GM10266 (cell line): ENCODE measurements around the gene RBP2.

Source experiments
- DNase-seq: peaks from one replicate; pipeline ENCODE4 v3.0.0; 2012; ENCODE audit errors: extremely low spot score
- TF ChIP-seq, protein P1 (sequence below): IDR thresholded peaks from 2 replicates; pipeline ENCODE4 v1.5.1; 2012; ENCODE audit warnings: mild to moderate bottlenecking, low read depth; ENCODE audit not compliant: control insufficient read depth, insufficient read depth; ENCODE audit errors: missing control alignments

RBP2 gene

DNA sequence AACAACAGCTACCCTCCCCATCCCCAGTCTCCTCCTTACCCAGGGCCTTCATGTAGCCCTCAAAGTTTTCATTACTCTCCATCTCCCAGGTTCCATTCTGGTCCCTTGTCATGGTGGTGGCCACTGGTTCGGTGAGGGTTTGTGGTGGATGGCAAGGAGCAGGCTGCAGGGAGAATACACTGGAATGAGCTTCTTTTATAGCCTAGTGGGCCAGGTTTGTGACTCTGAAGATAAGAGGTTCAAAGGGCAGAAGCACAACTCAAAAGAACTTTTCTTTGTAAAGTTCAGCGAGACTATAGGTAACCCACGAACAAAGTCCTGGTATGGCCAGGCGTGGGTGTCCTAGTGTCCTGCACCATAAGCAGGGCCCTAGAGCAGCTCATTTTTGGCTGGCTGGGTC is at the start of gene RBP2:
Gene RBP2, minus strand, starts transcription at position 169 of the 400 bp plus-strand sequence. Its CDS starts 57 bp downstream, at position 112.
- DNase-seq: no peak
- TF ChIP-seq, protein P1, sequence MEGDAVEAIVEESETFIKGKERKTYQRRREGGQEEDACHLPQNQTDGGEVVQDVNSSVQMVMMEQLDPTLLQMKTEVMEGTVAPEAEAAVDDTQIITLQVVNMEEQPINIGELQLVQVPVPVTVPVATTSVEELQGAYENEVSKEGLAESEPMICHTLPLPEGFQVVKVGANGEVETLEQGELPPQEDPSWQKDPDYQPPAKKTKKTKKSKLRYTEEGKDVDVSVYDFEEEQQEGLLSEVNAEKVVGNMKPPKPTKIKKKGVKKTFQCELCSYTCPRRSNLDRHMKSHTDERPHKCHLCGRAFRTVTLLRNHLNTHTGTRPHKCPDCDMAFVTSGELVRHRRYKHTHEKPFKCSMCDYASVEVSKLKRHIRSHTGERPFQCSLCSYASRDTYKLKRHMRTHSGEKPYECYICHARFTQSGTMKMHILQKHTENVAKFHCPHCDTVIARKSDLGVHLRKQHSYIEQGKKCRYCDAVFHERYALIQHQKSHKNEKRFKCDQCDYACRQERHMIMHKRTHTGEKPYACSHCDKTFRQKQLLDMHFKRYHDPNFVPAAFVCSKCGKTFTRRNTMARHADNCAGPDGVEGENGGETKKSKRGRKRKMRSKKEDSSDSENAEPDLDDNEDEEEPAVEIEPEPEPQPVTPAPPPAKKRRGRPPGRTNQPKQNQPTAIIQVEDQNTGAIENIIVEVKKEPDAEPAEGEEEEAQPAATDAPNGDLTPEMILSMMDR: no peak

DNA sequence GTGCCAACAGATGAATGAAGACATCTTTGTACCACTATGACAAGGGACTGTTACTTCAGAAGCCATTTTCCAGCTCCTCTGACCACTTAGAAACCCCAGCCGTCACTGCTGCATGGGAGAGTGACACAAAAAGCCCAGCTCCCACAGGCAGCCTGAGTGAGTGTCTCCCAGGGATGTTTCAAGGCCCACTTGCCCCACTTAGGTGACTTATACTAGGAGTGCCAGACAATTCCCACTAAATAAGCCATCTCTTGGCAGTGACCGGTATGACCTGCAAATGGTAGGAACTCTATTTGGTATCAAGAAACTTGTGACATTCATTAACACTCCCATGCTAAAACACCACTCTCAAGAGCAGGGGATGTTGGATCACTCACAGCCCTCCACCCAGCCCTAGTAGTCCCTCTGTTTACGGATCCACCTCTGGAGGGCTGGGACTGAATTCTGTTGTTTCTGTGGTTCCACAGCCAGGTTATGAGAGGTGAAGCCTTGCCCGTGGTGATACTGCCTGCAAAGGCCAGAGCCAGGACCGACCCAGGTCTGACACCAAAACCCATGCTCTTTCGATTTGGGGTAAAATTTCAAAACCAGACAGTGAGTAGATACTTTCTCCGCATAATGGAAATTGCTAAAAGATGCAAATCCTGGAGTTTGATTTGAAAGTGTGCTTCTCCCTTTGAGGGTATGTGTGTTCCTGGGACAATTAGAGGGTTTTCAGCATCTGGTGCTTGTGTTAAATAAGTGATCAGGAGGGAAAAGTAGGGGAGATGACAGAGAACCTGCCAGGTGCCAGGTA is 48.7 kb upstream of the RBP2 start:
- TF ChIP-seq, protein P1: no peak
- no peak for DNase-seq

DNA sequence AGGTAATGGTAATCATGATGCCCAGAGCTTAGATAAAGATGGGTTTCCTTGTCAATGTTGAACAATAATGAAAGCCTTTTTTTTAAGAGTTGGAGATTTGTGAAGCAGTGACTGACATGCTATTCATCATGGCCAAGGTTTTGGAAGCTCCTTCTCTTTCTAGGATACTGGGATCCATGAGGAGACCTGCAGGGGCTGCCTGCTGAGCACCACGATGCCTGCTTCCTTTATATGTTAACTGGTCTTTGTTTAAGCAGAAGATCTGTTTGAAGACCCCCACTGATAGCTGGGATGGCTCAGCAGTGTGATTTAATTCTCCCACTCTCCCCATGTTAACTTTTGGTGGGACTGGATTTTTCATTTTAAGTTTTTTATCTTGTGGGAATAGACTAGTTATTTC is 47.4 kb upstream of the RBP2 start:
- TF ChIP-seq, protein P1: no peak
- no peak for DNase-seq

DNA sequence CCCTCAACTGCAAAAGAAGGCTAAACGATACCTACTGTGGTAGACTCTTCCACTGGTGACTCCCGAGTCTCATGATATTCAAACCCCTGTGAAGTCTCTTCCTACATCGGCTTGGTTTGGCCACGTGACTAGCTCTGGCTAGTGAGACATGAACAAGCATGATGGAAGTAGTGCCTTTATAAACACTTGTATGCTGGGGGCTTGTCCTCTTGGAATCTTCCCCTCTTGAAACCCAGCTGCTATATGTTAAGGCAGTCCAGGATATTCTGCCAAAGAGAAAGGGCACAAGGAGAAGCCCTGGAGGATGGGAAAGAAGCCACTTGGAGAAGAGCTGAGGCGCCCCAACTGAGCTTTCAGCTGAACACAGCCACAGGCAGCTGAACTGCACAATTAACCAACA is 46.9 kb upstream of the RBP2 start:
- no peak for DNase-seq
- TF ChIP-seq, protein P1: no peak

DNA sequence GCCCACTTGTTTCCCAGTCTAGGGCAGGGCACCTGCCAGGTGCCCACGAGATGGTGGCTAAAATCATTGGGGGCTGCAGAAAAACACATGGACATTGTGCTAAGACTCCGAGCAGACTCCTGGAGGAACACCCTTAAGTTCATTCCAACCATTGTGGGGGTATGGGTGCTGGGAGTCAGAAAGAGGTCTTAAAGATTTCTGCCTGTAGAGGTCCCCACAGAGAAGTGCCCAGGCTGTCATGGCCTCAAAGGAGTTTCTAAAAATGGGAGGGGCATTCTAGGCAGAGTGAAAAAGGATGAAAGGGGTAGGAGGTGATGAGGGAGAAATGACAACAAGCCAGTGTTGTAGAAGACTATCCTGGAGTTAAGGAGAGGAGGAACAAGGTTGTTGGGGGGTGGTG is 46.1 kb upstream of the RBP2 start:
- DNase-seq: no peak

DNA sequence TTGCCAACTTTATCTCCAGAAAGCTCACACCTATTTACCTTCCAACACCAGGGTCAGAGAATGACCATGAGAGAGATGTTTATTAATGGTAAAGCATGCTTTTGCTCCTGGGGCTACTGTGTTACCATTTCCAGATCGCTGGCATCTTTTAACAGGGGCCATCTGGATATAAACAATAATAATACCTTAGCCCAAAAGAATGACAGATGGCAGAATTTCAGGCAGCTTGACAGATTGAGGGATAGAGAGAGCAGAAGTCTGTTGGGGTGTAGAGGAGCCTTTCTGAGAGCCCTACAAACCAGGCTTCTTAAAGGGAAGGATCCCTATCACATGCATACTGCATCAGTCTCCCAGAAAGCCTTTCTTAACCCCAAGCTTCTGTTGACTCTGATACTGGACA is 45.5 kb upstream of the RBP2 start:
- DNase-seq: no peak
- TF ChIP-seq, protein P1: no peak

More for the DNA sequence above, 46.1 kb upstream of the RBP2 start:
- TF ChIP-seq, protein P1: no peak

DNA sequence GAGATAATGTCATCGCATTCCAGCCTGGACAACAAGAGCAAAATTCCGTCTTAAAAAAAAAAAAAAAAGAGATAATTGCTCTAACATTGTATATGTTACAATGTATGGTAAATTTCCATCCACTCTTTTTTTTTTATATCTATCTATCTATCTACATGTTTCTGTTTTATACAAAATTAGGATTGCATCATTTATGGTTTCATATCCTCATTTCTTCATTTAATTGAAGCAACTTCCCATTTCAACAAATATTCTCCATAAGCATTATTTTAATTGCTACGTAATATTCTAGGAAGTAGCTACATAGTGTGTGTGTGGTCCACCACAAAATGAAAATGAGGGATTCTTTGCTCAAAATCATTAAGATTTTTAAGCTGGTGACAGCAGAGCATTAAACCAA is 44.8 kb upstream of the RBP2 start:
- TF ChIP-seq, protein P1: no peak
- DNase-seq: no peak
